Kidney glomerular epithelial cell (primary cell): ENCODE data around the gene KCNK4.

Experiments
- DNase-seq: peaks from one replicate; lab custom pipeline; 2025; lab: John Stamatoyannopoulos, UW

KCNK4 gene

DNA sequence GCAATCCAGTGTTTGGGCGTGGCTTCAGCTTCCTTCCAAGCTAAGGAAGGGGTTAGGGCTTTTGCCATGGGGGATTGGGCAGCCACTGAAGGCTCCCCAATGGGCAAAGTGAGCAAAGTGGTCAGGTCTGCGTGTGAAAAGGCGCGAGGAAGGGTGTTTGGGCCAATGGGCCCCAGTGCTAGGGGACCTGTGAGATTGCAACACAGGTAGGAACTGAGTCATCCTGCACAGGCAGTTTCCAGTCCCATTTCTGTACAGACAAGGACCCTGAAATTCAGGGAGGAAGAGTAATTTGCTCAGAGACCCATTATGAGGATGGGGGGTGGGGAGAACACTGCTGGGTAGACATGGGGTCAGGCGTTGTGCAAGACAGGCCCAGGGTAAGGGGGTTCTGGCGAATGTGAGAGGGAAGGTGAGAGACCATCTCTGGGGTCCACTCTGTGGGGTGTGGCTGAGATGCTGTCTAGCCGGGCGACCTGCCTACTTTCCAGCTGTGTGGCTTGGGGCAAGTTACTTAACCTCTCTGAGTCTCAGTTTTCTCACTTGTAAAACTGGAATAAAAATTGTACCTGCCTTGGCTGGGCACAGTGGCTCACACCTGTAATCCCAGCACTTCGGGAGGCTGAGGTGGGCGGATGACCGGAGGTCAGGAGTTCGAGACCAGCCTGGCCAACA, 56.2 kb downstream of the KCNK4 start:
- DNase-seq = no peak

DNA sequence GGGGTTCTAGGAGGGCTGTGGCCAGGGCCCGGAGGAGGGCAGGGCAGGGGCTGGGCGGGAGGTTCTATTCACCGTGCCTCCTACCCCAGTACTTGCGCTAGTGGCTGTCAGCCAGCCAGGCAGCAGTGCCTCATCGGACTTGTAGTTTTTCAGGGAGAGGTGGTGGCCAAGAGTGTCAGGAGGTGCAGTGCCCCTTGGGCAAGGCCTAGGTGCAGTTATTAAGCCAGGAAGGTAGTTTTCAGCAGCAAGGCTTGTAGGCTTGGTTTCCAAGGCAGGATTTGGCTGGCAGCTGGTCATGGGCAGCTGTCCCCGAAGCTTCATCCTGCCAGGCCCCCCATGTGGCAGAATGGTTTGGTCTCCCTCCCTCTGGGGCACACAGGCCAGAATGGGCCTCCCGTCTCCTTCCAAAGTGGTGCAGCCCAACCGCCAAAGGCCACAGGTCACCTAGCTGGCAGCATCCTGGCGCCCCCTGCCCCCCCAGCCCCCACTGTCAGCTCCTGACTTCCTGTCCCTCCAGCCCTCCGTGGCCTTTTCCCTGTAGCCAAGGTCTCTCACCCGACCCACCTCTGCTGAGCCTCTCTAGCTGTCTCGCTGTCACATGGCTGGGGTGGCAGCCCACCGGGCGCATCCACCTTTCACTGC, 57.4 kb downstream of the KCNK4 start:
- DNase-seq = no peak

DNA sequence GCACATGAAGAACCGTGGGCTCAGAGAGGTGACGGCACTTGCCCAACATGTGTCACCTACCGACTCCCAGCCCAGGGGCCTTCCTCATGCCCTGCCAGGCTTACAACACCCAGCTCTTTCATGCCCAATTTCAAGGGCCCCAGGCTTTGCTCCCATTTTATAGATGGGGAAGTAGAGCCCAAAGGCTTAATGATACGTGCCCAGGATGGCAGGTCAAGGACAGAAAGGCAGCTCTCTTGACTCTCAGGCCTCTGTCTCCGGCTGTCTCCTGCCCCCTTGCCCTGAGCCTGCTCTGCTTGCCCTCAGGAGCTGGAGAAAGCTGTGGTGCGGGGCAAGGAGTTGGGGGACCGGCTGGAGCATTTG, 57.9 kb downstream of the KCNK4 start:
- no peak for DNase-seq

DNA sequence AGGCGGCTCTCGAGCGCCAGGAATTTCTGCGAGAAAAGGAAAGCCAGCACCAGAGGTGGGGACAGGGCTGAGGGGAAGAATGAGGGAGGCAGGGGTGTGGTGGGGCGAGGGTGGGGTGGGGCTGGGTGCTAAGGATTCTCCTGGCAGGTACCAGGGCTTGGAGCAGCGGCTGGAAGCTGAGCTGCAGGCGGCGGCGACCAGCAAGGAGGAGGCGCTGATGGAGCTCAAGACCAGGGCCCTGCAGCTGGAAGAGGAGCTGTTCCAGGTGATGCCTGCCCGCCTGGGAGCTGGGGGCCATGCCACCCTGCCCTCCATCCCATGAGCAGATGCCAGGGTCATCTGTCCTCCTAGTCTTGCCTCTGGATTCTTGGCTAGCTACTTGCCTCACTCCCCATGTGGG, 58.3 kb downstream of the KCNK4 start:
- DNase-seq = no peak
